Measurements from ENCODE around the gene NCOR2. TPM values are rescaled to one million over a fixed set of nuclear protein-coding genes. Genes with fewer than 3 reads are reported as not detected.

Gene NCOR2
- total RNA-seq (2013; cell fraction: nucleolus; rRNA removed), result 166 and 195 TPM in 2 replicates
- total RNA-seq (2014; rRNA removed) (12.8 and 18.6 TPM in 2 replicates), total RNA-seq (2014; rRNA removed; fragmentation: Illumina TruSeq; extraction: Trizol) (7.2 and 8.6 TPM in 2 replicates), total RNA-seq (2021) (164 and 179 TPM in 2 replicates), polyA plus RNA-seq (2011; rRNA removed) (2.6 and 4.2 TPM in 2 replicates), polyA plus RNA-seq (2014; fragmentation: Illumina TruSeq; extraction: Trizol) (10.2 and 17.4 TPM in 2 replicates), polyA plus RNA-seq (2014; fragmentation: Nextera tagmentation; extraction: Ambion mirVana) (under 1 TPM; 0.43 to 0.60 TPM), polyA plus RNA-seq (2014; rRNA removed) (41.1 and 63.1 TPM in 2 replicates), polyA plus RNA-seq (2016; fragmentation: Nextera tagmentation; extraction: Ambion mirVana) (10 to 100 TPM; 12.7 to 17.1 TPM), polyA minus RNA-seq (2011; rRNA and poly(A)+ RNA removed) (33.4 and 33.8 TPM in 2 replicates), Bru-seq, nascent RNA (percentile 75 among the genes with signal in this experiment), BruChase-seq, experiment 1, labeled RNA remaining after a 6-hour chase (percentile 85 among the genes with signal in this experiment), BruChase-seq, experiment 2, labeled RNA remaining after a 2-hour chase (percentile 77 among the genes with signal in this experiment)
- 25.4 TPM for polyA plus RNA-seq (2011; ENCODE audit: low read depth)
- 6.2 and 8.2 TPM in 2 replicates for polyA plus RNA-seq (2011; cell fraction: cytosol; rRNA removed)
- polyA plus RNA-seq (2011; cell fraction: nucleus; rRNA removed), result 44.5 and 72.5 TPM in 2 replicates
- 79.0 and 103 TPM in 2 replicates for polyA plus RNA-seq (2012)
- polyA minus RNA-seq (2011; cell fraction: cytosol; rRNA and poly(A)+ RNA removed), result 26.9 and 42.9 TPM in 2 replicates
- polyA minus RNA-seq (2011; cell fraction: nucleus; rRNA and poly(A)+ RNA removed), result 23.1 and 47.3 TPM in 2 replicates
- long read RNA-seq, experiment 1, partial matches to known transcripts, result 4 of 5 reads
- long read RNA-seq, experiment 1, other reads (novel, unspliced or antisense), result 1 of 5 reads
- long read RNA-seq, experiment 2, partial matches to known transcripts, result 1 of 9 reads
- long read RNA-seq, experiment 2, other reads (novel, unspliced or antisense), result 8 of 9 reads

GRCh38 chr12:124566997-124567672, at the start of gene NCOR2:
Gene NCOR2, minus strand, starts transcription at chr12:124567612. Its CDS starts 72,361 bp downstream, at chr12:124495251.
- H3K4me3 ChIP-seq, result peak within 1 kb of the TSS; percentile 95
- H2AFZ ChIP-seq (ENCODE audit: control insufficient read depth, low read depth, low read length), result peak within 1 kb of the TSS; percentile 69
- ChIA-PET RAD21 (ENCODE audit: unreplicated experiment) (interaction anchor here (0.6 to 6.0 kb wide), 7 partner anchors 15 to 204 kb away, joined by 3 to 37 read pairs (median 6); no protein-coding TSS in a partner anchor), POLR2A (interaction anchor here (1.0 to 4.6 kb wide), 3 partner anchors 15 to 85 kb away, joined by 3 to 31 read pairs (median 3); no protein-coding TSS in a partner anchor), CTCF (interaction anchor here (0.6 to 1.1 kb wide), 3 partner anchors 69 to 204 kb away, joined by 3 read pairs; no protein-coding TSS in a partner anchor), SMC1A (ENCODE audit: uncharacterized antibody, unreplicated experiment) (interaction anchor here (0.5 to 7.0 kb wide), 4 partner anchors 14 to 86 kb away, joined by 3 to 48 read pairs (median 12); no protein-coding TSS in a partner anchor)
- H3K4me2 ChIP-seq (ENCODE audit: control insufficient read depth, insufficient read depth), result peak within 1 kb of the TSS; percentile 97
- H3K79me2 ChIP-seq (ENCODE audit: control insufficient read depth, insufficient read depth, low read length), result peaks cover 51% of the 10 kb centered on the region
- H3K4me1 ChIP-seq (ENCODE audit: control insufficient read depth, insufficient read depth, low read length), result peaks cover 26% of the 10 kb centered on the region
- in situ Hi-C loops (cut with MboI) (no loop called here), intact Hi-C loops (cut with micrococcal nuclease; ENCODE audit: unreplicated experiment) (loop anchor here (2.0 to 10.0 kb wide), 4 partner anchors 22 to 348 kb away; partner anchors contain the start of gene UBC)
- DNase-seq (ENCODE audit: low read depth, low spot score), result no peak
- no peaks in the 10 kb centered on the region for H3K9me3 ChIP-seq (replicated peaks; ENCODE audit: control insufficient read depth, insufficient read depth, low read length)
- FAIRE-seq, result no peak
- BruUV-seq (replicated peaks), result no TSS peak
- H3K9ac ChIP-seq (ENCODE audit: control insufficient read depth, insufficient read depth, low read length), result peak within 1 kb of the TSS; percentile 89
- WGBS (ENCODE audit: insufficient coverage, insufficient replicate concordance, low lambda C conversion rate, missing lambda C conversion rate), result 1% methylated on average over 23 of the region's 106 CpGs
- no peaks in the 10 kb centered on the region for H3K27me3 ChIP-seq (replicated peaks in 1 of 2; ENCODE audit: control insufficient read depth in 2 of 2, insufficient read depth in 2 of 2, low read length in 1 of 2)
- peak within 1 kb of the TSS; percentile 91 for H3K27ac ChIP-seq (ENCODE audit: control insufficient read depth, insufficient read depth)
- H4K20me1 ChIP-seq (ENCODE audit: control insufficient read depth, insufficient read depth), result no peaks in the 10 kb centered on the region
- H3K36me3 ChIP-seq (ENCODE audit: control insufficient read depth in 2 of 2, insufficient read depth in 2 of 2, low read length in 1 of 2), result no peaks in the 10 kb centered on the region; a peak in 2 of 4 replicates
- ATAC-seq, result peak; percentile 29
- TF ChIP-seq SIN3A (IDR thresholded peaks at IDR 0.05; ENCODE audit: low read depth, low read length) (peak; percentile 37; the same call in 1 of the 2 replicates), SMARCA5 (IDR thresholded peaks at IDR 0.05) (peak; percentile 63), TAF1 (IDR thresholded peaks at IDR 0.05; ENCODE audit: borderline replicate concordance, low read depth, low read length) (0 out of 2 replicates have a peak, but pooled peaks have one; percentile 32), CBX5 (IDR thresholded peaks at IDR 0.05; ENCODE audit: low read depth) (no peak), BCL11A (IDR thresholded peaks at IDR 0.05; ENCODE audit: low read depth, low read length) (0 out of 2 replicates have a peak, but pooled peaks have one; percentile 8), ZBTB11 (CRISPR knock-in tag; IDR thresholded peaks at IDR 0.05) (no peak), HDAC6 (IDR thresholded peaks at IDR 0.05; ENCODE audit: unreplicated experiment) (no peak), NR2F1 (conservative IDR thresholded peaks at IDR 0.05) (0 out of 2 replicates have a peak, but pooled peaks have one; percentile 39), NKRF (conservative IDR thresholded peaks at IDR 0.05) (peak; percentile 76), YY1 (IDR thresholded peaks at IDR 0.05; ENCODE audit: low read depth, low read length) (0 out of 2 replicates have a peak, but pooled peaks have one; percentile 46), NR2C1 (IDR thresholded peaks at IDR 0.05) (no peak), LARP7 (IDR thresholded peaks at IDR 0.05) (peak; percentile 79), BHLHE40 (IDR thresholded peaks at IDR 0.05; ENCODE audit: borderline replicate concordance in 1 of 2, low read depth in 2 of 2, low read length in 1 of 2) (peak; percentile 10 to 75; a peak in 3 of 4 replicates), CREB1 (IDR thresholded peaks at IDR 0.05; ENCODE audit: low read depth) (peak; percentile 18; the same call in 1 of the 2 replicates)
